ENCODE data around the gene ZNF280D. TPM values are rescaled to one million over a fixed set of nuclear protein-coding genes. Genes with fewer than 3 reads are reported as not detected.

ZNF280D gene
- total RNA-seq, 1 donor from 2014 or later: 25.1 TPM

DNA sequence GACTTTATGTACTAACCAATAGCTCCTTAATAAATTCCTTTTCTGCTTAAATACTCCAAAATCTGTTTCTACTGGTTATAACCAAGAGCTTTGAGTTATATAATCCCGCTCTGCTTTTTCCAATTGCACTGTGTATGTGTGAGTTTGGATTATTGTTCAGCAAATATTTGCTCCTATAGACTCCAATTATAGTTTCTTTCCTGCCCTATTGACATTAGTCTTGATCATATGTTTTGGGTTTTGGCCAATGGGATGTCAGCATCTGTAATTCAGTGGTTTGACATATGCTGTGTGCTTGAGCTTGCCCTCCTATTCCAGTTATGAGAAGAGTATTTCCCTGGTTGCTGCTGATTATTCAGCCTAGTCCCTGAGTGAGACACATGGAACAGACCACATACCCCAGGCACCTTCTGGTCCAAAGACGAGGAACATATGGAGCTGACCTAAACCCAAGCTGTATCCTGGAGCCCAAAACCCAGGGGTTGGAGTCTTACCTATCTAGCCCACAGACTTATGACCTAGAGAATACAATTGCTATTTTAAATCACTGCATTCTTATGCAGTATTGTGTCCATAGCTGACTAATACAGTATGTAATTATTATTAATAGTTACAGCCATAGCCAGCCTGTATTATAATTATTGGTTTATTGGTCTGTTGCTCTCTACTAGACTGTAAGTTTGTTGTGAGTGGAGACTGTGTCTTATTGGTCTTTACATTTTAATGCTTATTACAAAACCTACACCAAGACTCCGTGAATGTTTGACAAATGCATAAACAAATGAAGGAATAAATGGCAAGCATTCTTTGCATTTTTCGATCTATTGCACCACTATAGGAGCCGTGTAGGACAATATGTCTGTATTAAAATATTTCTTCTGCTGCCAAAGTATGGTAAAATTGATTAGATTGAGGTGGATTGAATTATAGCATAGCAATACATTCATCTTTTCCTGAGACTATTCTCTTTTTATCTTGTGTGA lies 11.7 kb upstream of the ZNF280D start:
- Mint-ChIP-seq H3K27ac (no peak overlapping the region), H3K9me3 (peaks cover 3% of the 10 kb centered on the region), H3K36me3 (no peaks in the 10 kb centered on the region), H3K4me1 (peaks cover 6% of the 10 kb centered on the region), H3K27me3 (ENCODE audit: low read depth) (no peaks in the 10 kb centered on the region), H3K4me3 (no peak overlapping the region)
- DNase-seq (ENCODE audit: low spot score in 2 of 2, unreplicated experiment in 2 of 2): no peak
- no peak for TF ChIP-seq CTCF (IDR thresholded peaks at IDR 0.05; ENCODE audit: unreplicated experiment)

- no peak overlapping the region for H3K4me3 Mint-ChIP-seq
- TF ChIP-seq CTCF (IDR thresholded peaks at IDR 0.05; ENCODE audit: unreplicated experiment): no peak
- H3K4me1 Mint-ChIP-seq: peaks cover 6% of the 10 kb centered on the region
- H3K27me3 Mint-ChIP-seq (ENCODE audit: low read depth): no peaks in the 10 kb centered on the region
- H3K36me3 Mint-ChIP-seq: no peaks in the 10 kb centered on the region
- DNase-seq (ENCODE audit: low spot score in 2 of 2, unreplicated experiment in 2 of 2): no peak
- H3K27ac Mint-ChIP-seq: no peak overlapping the region
- no peaks in the 10 kb centered on the region for H3K9me3 Mint-ChIP-seq
Measured at GRCh38 chr15:56741541-56741940, 8.2 kb upstream of the ZNF280D start.

DNA sequence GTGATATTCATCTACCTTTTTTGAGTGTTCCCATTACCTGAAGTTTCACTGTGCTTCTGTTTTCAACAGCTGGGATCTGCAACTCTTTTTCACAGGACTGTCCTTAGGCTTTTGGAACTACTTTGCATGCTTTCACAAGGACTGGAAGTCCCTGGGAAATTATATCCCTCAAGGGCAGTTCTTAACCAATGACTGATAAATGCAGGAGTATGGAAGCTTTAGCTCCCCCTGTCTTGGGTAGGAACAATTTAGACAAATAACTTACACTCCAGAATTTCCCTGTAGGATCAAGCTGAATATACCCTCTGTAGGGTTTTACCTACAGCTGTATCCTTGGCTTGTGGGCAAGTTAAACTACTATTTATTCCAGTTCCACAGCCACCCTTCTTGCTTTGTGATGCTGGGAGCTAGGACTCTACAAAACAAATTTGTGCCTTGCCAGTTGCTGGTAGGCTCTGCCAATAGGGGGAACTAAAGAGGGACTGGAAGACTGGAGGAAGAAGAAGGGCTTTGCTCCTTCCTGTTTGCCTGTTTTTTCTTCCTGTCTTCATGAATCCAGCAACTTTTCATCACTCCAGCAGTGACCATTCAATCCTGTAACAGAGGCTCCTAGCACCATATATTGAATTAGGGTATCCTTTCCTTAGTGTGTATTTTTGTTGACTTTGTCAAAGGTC lies 6.8 kb upstream of the ZNF280D start:
- TF ChIP-seq CTCF (IDR thresholded peaks at IDR 0.05; ENCODE audit: unreplicated experiment): no peak
- H3K4me3 Mint-ChIP-seq: no peak overlapping the region

GRCh38 chr15:56739474-56739873 lies 6.2 kb upstream of the ZNF280D start:
- no peak for DNase-seq (ENCODE audit: low spot score in 2 of 2, unreplicated experiment in 2 of 2)
- Mint-ChIP-seq H3K4me1 (no peaks in the 10 kb centered on the region), H3K36me3 (peaks cover 6% of the 10 kb centered on the region), H3K4me3 (no peak overlapping the region), H3K27ac (no peak overlapping the region), H3K27me3 (ENCODE audit: low read depth) (no peaks in the 10 kb centered on the region), H3K9me3 (peaks cover 11% of the 10 kb centered on the region)
- TF ChIP-seq CTCF (IDR thresholded peaks at IDR 0.05; ENCODE audit: unreplicated experiment): no peak

More for the DNA sequence above, 6.8 kb upstream of the ZNF280D start:
- Mint-ChIP-seq H3K9me3 (peaks cover 5% of the 10 kb centered on the region), H3K36me3 (peaks cover 1% of the 10 kb centered on the region), H3K27me3 (ENCODE audit: low read depth) (no peaks in the 10 kb centered on the region), H3K4me1 (no peaks in the 10 kb centered on the region), H3K27ac (no peak overlapping the region)
- no peak for DNase-seq (ENCODE audit: low spot score in 2 of 2, unreplicated experiment in 2 of 2)

DNA sequence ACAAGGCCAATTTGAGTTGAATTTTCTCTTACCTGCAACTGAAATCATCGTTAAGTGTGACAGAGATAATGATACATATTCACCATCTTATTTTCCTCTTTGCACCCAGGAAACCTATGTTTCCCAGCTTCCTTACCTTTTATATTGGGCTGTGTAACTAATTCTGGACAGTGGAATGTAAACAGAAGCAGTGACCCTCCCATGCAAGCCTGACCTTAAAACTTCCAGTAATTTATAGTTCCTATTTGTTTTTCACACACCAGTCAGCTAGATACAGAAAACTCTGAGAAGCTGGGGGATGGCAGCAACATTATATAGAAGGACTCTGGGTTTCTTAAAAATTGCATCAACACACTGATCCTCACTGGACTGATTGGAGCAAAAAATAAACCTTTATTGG lies 4.5 kb upstream of the ZNF280D start:
- H3K27me3 Mint-ChIP-seq (ENCODE audit: low read depth): no peaks in the 10 kb centered on the region
- TF ChIP-seq CTCF (IDR thresholded peaks at IDR 0.05; ENCODE audit: unreplicated experiment): no peak
- no peak overlapping the region for H3K4me3 Mint-ChIP-seq
- H3K9me3 Mint-ChIP-seq: peaks cover 17% of the 10 kb centered on the region
- DNase-seq (ENCODE audit: low spot score in 2 of 2, unreplicated experiment in 2 of 2): no peak
- H3K4me1 Mint-ChIP-seq: peaks cover 1% of the 10 kb centered on the region
- H3K36me3 Mint-ChIP-seq: peaks cover 6% of the 10 kb centered on the region
- H3K27ac Mint-ChIP-seq: no peak overlapping the region
